Stimulated activated CD4-positive, alpha-beta T cell treated with anti-CD3 and anti-CD28 coated beads, Interleukin-1b, Interleukin-23, amount 100 ng/mL, for 48 hours (primary cell): Measurements from ENCODE around the gene TMEM117.
"Not testable (repeated sequence)": the region's sequence is repeated elsewhere in the genome, so short reads cannot be mapped to it uniquely, and the experiment has no call there.

ENCODE experiments used
- DNase-seq: peaks from one replicate; pipeline ENCODE4 v3.0.0-alpha.2; 2020

Gene TMEM117

DNA sequence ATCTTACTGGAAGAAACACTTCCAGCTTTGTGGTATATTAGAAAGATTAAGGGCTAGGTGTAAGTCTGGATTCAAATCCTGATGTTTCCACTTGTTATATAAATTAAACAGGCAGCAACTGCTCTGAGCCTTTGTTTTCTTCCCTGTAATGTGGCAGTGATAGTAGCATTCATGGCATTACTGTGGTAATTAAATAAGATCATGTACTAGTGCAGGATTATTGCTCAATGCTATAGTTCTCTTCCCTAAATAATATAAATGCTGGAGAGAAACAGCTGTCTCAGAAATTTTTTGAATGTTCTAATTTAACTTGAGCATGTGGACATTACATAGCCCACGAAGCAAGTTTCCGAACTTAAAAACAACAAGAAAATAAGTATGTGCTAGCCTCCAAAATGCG is 5.4 kb downstream of the TMEM117 start:
- DNase-seq: no peak

DNA sequence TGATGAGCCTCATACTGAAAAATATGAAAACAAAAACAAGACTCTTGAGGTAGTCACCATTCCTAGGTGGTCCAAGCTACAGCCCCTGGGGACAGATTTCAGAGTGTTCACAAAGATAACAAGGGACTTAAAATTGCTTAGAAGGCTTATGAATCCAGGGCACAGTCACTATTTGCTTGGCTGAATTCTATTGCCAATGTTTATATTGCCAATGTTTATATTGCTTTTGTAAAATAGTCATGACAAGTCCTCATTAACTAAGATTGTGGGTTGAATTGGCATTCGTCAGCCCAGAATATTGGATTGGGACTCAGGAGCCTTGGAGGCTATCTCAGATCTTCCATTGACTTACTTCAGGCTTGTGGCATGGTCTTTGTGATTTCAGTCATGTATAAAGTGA is 6.4 kb downstream of the TMEM117 start:
- DNase-seq: no peak

DNA sequence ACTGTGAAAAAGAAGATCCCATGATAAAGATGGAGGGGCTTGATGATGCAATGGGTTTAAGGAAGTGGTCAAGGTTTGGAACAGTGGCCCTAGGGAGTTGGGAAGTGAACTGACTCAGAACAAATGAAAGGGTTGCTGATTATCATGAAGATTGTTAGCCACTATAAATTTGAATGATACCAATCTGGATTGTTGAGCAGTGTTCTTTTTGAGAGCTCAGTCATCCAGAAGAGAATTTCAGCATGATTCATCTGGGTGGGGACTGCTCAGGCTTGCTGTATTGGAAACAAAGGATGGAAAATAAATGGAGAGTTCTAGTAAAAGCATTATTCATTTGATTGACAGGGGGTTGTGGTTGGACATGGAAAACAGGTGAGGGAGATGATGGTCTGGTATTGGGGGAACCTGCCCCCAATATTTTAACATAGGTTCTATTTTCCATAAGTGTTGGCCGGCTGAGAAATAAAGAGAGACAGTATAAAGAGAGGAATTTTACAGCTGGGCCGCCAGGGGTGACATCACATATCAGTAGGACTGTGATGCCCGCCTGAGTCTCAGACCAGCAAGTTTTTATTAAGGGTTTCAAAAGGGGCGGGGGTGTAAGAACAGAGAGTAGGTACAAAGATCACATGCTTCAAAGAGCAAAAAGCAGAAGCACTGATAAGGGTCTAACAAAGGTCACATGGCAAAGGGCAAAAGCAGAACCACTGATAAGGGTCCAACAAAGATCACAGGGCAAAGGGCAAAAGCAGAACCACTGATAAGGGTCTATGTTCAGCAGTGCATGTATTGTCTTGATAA is 11.7 kb downstream of the TMEM117 start:
- DNase-seq: not testable (repeated sequence)

DNA sequence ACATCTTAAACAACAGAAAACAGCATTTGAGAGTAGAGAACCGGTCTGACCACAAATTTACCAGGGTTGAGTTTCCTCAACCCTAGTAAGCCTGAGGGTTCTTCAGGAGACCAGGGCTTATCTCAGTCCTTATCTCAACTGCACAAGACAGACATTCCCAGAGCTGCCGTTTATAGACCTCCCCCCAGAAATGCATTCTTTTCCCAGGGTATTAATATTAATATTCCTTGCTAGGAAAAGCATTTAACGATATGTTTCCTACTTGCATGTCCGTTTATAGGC is 12.3 kb downstream of the TMEM117 start:
- DNase-seq: no peak

DNA sequence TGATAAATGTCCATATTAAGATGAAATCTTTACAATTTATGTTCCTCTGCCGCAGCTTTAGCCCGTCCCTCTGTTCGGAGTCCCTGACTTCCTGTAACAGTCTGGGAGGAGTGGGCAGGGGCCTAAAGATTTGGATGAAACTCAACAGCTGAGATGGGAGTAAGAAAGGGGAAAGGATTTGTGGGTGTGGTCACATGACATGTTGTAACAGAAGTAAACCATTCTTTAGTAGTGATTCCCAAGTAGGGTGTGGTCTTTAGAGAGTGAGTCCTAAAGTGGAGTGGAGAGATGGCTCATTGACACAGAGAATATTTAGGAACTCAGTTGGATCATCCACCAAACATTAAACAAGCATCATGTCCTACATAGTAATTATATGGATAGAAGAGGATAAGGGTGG is 12.9 kb downstream of the TMEM117 start:
- DNase-seq: no peak

DNA sequence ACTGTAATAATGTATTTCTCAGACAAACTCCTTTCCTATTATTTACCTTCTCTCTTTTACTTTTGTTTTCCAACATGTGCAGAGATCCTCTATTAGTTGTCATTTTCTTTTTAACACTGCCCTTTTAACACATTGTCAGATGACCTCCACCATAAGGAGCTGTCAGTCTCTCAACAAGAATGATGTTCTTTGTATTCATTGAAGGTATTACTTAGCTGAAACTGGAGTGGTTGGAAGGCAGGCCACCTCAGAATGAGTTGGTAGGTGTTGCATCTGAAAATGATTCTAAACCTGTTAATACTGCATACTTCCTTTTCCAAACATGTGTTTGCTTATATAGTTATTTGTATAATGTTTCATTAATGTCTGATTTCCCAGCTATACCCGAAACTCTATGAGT is 16.9 kb downstream of the TMEM117 start:
- DNase-seq: no peak

DNA sequence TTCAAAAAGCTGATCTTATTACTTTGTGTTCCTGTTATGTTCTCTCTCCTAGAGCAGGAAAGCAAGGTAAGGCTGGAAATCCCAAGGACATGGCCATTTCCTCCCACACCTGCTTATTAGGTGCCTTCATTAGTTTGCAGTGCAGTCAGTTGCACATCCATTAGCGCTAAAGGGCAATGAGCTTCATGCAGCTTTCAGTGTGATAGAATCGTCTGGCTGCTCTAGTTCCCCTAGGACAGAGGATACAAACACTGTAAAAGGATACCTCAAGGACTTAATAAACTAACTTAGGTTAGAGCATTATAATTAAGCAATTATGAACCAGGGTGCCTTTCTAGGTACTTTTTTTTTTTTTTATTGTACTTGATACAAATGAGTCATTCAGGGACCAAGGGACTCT is 21.1 kb downstream of the TMEM117 start:
- no peak for DNase-seq

DNA sequence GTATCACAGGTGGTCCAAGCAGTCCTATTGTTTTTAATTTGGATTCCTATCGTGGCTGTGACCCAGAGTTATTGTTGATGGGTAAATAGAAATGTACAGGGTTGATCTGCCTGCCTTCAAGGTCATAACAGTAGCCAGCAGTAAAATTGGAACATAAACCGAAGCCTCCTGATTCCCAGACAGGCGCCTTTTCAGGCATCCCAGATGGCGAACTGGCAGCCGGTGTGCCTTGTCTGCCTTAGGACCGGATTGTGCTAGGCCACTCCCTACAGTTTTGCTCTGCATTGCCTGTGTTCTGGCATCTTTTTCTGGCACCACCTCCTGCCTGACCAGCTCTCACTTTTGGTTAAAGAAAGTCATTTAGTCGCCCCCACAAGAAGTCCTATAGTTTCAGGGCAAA is 22.2 kb downstream of the TMEM117 start:
- DNase-seq: no peak

DNA sequence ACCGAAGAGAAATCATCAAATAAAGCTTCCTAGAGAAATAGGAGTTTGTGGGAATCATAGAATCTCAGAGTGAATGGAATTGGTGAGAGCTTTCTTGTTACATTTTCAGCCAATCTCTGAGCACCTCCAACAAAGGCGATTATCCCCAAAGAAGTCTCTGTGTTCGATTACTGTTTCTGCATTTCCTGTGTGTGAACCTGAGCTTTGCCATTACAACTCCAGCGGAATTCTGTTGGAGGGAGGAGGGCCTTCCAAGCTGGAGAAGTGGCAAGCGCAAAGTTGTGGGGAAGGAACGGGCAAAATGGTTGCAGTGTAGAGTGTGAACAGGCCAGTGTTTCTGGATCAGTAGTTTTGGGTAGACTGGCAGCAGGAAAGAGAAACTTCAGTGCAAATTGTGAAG is 23.1 kb downstream of the TMEM117 start:
- no peak for DNase-seq

DNA sequence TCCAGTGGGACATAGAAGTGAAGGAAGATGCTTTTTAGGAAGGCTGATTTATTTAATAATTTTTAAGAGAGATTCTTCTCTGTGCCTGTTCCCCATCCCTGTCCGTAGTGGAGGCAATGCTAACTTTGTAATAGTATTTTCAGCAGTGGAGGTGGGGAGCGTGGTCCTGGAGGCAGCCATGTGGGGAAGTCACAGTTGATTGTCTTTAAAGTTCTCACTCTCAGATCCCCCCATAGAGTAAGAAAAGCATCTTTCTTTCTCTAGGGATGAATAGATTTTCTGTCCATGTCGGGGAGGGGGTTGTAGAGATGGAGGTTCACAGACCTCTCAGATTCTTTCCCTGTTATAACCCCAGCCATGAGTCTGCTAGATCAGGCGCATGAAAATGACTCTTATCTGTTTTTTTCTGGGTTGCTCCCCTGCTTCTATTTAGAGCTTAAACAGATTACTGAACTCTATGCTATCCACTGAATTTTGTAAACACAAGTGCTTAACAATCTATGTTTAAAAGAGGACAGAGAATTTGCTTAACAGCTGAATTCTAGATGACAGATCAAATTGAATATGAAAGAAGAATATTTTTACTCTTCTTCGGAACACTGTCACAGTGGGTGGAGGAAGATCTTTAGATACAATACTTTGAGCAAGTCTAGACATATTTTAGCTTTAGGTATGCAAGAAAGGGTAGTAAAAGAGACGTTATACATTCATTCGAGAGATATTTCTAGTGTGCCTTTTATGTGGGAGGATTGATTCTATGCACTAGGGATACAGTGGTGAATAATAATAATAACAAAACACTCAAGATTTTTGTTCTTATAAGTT is 25.3 kb downstream of the TMEM117 start:
- DNase-seq: no peak

DNA sequence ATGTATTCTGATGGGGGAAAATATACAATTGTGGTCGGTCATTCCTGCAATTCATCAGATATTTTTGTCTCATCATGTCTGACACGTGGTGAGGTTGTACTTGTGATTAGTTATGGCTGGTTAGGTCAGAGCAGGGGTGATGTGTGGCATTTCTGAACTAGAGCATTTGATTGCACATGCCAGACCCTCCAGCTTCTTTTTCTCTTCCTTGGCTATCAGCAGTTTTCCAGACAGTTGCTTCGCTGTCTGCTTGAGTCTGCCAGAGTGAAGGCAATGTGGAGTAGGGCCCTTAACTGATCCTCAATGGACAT is 25.9 kb downstream of the TMEM117 start:
- DNase-seq: no peak

DNA sequence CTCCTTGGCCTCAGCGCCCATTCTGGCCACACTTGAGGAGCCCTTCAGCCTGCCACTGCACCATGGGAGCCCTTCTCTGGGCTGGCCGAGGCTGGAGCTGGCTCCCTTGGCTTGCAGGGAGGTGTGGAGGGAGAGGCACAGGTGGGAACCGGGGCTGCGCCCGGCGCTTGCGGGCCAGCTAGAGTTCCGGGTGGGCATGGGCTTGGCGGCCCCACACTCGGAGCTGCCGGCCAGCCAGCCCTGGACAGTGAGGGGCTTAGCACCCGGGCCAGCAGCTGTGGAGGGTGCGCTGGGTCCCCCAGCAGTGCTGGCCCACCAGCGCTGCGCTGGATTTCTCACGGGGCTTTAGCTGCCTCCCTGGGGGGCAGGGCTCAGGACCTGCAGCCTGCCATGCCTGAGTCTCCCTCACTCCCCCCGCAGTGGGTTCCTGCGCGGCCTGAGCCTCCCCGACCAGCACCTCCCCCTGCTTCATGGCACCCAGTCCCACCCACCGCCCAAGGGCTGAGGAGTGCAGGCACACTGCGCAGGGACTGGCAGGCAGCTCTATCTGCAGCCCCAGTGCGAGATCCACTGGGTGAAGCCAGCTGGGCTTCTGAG is 28.0 kb downstream of the TMEM117 start:
- DNase-seq: no peak

DNA sequence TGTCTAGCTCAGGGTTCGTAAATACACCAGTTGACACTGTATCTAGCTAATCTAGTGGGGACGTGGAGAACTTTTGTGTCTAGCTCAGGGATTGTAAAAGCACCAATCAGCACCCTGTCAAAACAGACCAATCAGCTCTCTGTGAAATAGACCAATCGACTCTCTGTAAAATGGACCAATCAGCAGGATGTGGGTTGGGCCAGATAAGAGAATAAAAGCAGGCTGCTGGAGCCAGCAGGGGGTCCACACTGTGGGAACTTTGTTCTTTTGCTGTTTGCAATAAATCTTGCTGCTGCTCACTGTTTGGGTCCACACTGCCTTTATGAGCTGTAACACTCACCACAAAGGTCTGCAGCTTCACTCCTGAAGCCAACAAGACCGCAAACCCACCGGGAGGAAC is 28.7 kb downstream of the TMEM117 start:
- not testable (repeated sequence) for DNase-seq

DNA sequence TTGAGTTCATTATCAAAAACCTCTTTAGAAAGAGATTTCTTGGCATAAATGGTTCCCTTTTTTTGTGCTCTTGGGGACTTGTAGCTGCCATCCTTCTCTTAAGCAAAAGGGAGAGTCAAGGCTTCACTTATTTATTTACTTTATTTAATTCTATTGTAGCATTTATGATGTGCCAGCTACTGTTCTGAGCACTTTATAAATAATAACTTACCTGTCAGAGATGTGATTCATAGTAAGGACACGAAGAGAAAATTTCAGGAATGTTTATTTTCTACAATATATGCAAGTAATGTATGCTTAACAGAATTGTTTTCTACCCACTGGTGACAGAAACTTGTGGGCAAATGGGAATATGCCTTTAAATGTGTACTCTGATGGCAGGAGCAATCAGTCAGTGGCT is 33.3 kb downstream of the TMEM117 start:
- no peak for DNase-seq

DNA sequence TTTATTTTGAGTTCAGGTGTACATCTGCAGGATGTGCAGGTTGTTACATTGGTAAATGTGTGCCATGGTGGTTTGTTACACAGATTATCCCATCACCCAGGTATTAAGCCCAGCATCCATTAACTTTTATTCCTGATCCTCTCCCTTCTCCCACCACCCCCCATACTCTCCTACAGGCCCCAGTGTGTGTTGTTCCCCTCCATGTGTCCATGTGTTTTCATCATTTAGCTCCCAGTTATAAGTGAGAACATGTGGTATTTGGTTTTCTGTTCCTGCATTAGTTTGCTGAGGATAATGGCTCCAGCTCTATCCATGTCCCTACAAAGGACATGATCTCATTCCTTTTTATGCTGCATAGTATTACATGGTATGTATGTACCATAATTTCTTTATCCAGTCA is 33.9 kb downstream of the TMEM117 start:
- DNase-seq: not testable (repeated sequence)

DNA sequence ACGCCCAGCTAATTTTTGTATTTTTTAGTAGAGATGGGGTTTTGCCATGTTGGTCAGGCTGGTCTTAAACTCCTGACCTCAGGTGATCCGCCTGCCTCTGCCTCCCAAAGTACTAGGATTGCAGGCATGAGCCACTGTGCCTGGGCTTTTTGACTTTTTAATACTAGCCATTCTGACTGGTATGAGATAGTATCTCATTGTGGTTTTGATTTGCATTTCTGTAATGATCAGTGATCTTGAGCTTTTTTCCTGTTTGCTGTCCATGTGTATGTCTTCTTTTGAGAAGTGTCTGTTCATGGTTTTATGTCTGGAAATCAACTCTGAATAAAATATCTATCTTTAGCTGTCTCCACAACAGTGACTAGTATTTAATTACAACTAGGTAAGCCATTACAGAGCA is 35.4 kb downstream of the TMEM117 start:
- not testable (repeated sequence) for DNase-seq

DNA sequence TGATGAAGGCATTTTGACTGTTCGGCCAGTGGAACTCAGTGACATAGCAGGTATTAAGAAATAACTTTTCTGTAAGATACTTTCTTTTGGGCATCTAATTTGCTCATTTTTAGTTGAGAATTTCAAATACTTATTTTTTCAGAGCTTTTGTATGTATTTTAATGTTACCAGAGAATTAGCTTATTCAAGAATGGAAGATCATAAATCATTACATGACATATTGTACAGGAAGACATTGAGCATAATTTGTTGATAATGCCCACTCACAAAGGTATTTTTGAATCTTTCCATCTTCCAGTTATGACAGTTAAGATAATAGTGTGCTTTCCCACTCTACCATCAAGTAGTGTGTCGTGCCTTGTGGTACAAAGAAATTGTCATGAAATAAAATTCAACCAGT is 36.5 kb downstream of the TMEM117 start:
- DNase-seq: no peak

DNA sequence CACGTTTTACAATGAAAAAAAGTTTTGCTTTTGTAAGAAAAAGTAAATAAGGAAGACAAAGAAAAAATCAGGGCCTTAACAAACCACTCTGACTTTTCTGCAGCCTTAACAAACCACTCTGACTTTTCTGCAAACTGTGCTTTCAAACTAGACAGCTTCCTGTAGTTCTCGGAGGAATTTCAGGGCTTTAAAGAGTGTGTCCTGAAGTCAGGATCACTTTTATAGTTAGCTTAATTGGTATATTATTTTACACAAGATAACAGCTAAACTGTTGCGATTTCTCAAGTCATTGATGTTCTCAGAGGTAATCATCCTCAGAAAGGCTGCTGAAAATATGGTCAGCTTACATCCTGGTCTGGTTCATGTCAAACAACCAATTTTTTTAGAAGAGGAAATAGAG is 42.2 kb downstream of the TMEM117 start:
- DNase-seq: no peak

DNA sequence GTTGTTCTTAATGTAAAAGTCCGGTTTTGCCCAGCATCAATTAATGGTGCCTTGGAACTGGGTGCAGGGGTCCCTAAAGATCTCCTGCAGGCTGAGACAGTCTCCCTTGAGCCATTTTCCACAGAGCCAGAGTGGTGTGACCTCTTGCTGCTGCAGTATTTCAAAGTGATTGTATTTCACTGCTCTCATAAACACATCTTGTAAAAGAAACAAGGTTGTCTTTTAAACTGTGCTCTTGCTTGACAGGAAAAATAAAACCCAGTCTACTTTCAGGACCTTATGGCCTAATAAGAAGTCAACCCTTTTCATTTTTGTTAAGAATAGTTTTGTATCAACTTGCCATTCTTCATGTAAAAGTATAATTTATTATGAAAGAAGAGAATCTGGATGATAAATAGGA is 44.7 kb downstream of the TMEM117 start:
- no peak for DNase-seq

DNA sequence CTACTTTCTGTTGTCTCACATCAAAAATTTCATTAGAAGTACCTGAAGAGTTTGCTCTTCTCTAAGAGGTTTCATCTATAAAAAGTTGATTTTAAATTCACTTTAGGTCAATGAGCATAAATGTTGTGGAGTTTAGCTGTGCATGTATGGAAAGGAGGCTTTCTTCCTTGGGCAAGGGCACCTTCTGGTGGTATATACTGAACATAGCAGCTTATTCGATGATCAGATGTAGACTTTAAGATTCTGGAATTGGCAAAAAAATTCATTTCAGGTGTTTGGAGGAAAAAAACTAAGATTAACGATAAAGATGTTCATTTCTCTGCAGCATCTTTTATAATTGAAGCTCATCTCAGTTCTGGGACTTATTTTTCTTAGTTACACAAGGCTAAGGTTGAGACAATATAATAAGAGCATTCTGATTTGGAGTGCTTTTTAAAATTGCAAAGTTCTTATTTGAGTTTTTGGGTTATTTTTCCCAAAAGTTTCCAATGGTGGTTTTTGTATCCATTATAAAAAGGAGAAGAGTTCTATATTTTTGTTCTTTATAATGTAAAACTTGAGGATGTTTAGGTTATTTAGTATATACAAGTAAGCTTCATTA is 46.8 kb downstream of the TMEM117 start:
- no peak for DNase-seq

DNA sequence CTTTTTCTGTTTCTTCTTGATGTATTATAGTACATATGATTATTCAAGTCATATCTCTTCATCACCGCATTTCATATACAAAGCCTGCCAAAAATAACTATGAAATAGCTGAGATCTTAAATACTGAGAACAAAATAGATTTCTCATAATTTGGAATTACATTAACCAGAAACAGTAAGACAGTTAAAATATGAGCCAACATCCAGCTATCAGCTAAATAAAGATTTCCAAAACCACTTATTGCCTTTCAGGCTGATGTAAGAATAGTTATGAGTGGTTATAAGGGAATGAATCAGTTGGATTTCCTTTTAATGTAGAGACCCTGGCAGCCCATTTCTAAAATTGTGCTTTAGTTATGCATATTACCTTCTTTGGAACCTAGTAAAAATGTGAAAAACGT is 47.4 kb downstream of the TMEM117 start:
- DNase-seq: no peak

DNA sequence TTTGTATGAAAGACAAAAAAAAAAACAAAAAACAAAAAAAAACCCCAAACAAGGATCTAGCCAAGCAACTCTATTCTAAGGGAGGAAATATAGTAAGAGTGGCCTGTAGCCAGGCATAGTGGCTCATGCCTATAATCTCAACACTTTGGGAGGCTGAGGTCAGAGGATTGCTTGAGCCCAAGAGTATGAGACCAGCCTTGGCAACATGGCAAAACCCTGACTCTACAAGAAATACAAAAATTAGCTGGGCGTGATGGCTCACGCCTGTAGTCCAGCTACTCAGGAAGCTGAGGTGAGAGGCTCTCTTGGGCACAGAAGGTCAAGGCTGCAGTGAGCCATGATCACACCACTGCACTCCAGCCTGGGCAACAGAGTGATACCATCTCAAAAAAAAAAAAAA is 47.9 kb downstream of the TMEM117 start:
- no peak for DNase-seq

DNA sequence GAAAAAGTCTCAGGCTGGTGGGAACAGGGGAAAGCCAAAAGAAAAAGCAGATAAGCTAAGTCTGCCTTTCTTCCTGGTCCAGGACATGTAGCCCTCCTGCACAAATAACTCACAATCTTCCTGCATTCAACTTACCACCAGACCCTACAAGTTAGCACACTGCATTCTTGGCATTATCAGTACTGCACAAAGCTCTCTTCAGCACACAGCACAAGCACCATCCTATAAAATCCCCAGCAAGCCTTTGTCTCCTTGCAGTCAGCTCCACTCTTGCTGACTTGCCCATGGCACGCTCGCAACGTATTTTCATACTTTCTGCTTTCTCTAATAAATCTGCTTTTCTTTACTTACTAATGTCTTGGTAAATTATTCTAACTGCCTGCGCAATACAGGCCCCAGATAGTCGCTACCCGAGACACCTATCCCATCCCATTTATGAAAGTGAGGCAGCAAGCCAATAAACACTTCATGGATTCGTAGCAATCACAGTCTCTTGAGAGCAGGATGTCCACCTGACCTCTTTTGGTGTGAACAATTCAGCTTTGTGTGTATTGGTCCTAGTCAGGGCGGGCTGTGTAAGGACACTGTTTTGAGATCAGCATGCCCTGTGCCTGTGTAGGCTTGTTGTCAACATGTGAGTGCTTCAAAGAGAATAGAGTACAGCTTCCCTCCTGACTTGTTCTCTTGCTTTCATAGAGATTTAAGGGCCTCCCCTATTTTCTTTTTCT is 49.0 kb downstream of the TMEM117 start:
- no peak for DNase-seq
